Right lung (tissue), 5 donors: ENCODE data around the gene GOLGA8A. TPM values are rescaled to one million over a fixed set of nuclear protein-coding genes. Genes with fewer than 3 reads are reported as not detected.
"Not testable (repeated sequence)": the region's sequence is repeated elsewhere in the genome, so short reads cannot be mapped to it uniquely, and the experiment has no call there.

Experiments used
- DNase-seq, 2 donors: peaks; one replicate each; pipeline ENCODE4 v3.0.0-alpha.2; 2013
- polyA plus RNA-seq, 5 donors: library from polyadenylated mRNA; unstranded; fragments of 120-200 nt; gene quantifications; one replicate each; pipeline versions ENCODE4 v1.2.1 to v1.2.3, GENCODE V29; 2013; ENCODE audit warnings: inconsistent platforms in 1 of 5, low replicate concordance in 1 of 5; ENCODE audit not compliant: insufficient read length in 5 of 5, insufficient read depth in 1 of 5

GOLGA8A gene
- polyA plus RNA-seq, 5 donors, result 176 to 314 (median 201) TPM

DNA sequence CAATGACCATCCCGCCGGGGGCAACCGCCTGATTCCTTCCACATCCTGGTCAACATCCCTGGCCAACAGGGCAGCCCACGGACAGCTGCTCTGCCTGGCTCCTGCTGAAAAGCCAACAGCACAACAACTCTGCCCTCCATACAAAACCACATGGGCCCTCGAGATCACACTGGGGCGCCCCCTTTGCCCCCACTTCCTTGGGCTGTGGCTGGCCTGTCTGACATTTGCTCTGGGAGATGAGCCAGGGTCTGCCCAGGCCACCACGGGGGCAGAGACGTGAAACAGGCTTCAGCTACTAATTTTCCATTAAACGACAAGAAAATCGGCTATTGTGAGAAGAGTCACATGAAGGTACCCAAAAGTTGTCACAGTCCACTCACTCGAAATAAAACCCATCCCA lies 16.7 kb downstream of the GOLGA8A start:
- DNase-seq, result not testable (repeated sequence)

DNA sequence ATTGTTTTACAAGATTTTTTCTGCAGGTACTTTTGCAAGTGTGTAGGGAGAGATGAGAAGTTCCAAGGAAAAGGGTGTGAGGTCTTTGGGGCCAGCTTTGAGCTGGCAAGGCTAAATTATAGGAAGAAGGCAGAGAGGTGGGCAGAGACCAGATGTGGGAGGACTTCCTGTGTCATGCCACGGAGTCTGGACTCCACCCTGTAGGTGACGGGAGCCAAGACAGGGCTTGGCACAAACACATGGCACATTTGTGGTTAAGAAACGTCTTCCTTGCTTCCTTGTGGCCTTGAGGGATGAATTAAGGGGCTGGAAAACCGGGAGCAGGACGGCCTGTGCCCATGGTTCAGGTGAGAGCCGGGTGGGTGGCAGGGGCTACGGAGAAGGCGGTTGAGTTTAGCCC lies 19.2 kb downstream of the GOLGA8A start:
- not testable (repeated sequence) for DNase-seq

DNA sequence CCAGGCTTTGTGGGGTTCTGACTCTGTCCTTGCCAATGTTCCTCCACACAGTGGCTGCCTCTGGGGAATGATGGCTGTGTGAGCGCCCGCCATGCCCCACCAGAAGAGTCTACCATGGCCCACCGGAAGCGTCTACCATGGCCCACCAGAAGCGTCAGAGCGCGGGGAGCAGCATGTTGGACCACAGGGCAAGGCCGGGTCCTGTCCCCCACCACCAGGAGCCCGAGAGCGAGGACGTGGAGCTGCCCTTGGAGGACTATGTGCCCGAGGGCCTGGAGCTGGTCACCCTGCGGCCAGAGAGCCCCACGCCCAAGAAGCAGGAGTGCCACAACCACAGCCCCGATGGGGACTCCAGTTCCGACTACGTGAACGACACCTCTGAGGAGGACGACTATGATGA lies 28.1 kb downstream of the GOLGA8A start:
- DNase-seq, result not testable (repeated sequence)

DNA sequence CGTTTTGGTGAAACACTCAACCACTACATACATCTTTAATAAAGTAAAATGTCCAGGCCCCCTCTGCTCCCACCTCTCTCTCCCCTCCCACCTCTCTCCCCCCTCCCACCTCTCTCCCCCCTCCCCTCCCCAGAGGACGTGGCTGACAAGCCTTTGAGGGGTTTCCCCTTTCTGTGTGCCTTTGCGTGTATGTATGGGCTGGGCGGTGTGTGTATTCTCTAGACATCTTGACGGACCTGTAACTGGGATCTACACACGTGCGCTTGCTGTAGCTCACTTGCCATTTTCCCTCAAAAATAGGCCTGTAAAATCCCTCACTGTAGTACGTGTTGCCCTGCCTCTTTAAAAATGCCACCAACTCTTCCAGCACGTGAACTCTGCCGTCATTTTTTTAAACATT lies 28.6 kb downstream of the GOLGA8A start:
- DNase-seq, result not testable (repeated sequence)

DNA sequence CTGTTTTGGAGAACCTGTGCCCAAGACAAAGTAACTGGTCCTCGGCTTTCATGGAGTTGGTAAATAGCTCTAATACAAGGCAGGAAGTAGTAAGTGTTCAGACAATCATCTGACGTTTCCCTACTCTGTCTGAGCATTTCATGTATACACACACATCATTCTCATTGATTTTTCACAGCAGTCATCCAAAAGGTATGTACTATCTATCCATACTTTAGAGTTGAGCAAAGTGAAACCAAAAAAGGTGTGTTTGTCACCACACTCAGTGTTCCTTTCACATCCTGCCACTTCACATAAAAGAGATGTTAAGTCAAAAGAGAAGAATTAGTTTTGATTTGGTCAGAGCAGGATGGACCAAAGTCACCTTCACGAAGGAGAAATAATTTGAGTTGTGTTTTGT lies 33.7 kb downstream of the GOLGA8A start:
- not testable (repeated sequence) for DNase-seq

DNA sequence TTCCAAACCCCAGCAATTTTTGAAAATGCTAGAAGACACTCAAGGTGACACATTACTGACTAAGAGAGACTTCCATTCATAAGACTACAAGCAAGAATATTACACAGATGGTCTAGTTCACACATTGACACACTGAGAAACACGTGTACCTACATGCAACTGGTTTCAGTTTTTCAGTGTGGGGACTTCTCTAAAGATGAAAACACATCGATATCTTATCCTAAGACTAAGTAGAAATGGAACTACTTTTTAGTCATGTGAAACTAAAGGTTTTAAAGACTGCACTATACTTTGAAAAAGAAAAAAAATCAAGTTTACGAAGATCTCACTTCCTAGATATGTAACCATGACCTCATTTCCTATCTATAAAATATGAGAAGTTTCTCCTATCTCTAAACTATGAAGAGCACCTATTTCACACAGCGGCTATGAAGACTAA lies 34.4 kb downstream of the GOLGA8A start:
- not testable (repeated sequence) for DNase-seq

DNA sequence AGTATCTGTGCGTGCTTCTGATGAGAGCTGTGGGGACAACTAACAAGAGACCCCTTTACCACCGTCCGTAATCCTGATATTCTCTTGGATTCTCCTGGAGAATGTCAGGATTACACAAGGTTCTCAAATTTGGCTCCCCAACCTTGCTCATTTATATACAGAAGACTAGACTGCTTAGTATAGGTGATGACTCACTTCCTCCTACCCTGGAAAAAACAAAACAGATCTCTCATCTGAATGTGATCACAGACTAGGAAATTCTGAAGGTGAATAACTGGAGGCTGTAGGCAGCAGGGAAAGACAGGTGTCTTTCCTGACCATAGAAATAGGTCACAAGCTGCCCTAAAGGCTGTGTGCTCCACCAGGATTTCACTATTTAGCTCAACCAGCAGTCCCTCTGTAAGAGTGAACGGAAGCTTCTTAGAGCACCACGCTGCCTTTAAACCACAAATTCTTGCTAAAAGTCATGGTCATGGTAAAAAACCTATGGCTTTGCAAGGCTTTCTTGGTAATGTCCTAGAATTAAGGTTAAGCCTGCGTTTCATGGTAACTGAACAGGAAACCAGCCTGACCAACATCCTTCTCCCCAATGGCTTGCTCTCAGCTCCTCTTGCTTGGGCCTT lies 39.9 kb downstream of the GOLGA8A start:
- DNase-seq, result not testable (repeated sequence)

DNA sequence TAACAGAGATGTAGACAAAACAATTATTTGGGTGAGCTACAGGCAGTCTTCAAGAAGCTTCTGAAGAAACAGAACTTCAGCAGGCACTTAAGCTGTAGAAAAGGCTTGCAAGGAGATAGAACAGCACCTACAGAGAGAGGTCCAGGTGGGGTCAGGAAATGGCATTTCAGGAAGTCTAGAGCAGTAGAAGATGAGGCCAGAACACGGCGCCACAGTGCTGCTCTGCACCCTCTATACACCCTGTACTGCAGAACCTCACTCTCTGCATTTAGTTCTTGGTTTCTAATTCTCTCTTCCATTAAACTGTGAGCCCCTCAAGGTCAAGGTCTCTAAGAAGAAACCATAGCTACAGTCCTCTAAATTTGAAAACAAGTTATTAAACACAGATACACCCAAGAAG lies 44.6 kb downstream of the GOLGA8A start:
- DNase-seq, result not testable (repeated sequence)

DNA sequence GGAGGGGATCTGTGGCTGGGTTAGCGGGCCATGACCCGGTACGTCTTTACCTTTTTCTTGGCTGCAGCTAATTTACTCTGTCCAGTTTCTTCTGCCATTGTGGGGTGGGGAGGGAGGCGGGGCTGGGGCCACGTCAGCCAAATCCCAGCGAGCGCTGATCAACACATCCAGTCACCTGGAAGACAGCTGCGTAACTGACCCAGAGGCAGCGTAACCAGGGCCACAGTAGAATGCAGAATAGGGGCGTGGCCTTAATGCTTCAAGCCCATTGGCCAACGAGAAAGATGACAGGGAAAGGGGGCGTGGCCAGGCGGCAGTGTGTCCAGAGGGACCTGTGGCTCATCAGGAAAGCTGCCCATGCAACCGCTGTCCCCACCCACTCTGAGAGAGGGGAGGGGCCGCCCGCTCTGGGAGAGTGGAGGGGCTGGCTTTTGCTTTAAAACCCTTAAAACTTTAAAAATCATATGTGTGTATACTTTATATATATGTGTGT lies 48.0 kb downstream of the GOLGA8A start:
- not testable (repeated sequence) for DNase-seq

Other genes with a start within 250 kb of the GOLGA8A start
- gene KATNBL1, start 227.7 kb downstream of the GOLGA8A start, polyA plus RNA-seq, result 100 to 1,000 TPM in 2 of 5 donors, 10 to 100 TPM in 3; 74.3 to 119 (median 89.3) TPM
- 100 to 1,000 TPM; 113 to 127 (median 118) TPM for gene EMC4, start 212.8 kb downstream of the GOLGA8A start, polyA plus RNA-seq
- gene SLC12A6, start 100.0 kb downstream of the GOLGA8A start, polyA plus RNA-seq, result 10 to 100 TPM; 18.1 to 39.2 (median 29.9) TPM
- gene NOP10, start 94.7 kb downstream of the GOLGA8A start, polyA plus RNA-seq, result 100 to 1,000 TPM in 4 of 5 donors, 10 to 100 TPM in 1; 97.6 to 131 (median 113) TPM
- gene NUTM1, start 94.5 kb downstream of the GOLGA8A start, polyA plus RNA-seq, result under 1 TPM in 2 of 5 donors, not detected in 3; 0.03 to 0.07 TPM
- gene LPCAT4, start 70.6 kb downstream of the GOLGA8A start, polyA plus RNA-seq, result 10 to 100 TPM; 41.0 to 58.4 (median 42.5) TPM
- gene GOLGA8B, start 145.8 kb upstream of the GOLGA8A start, polyA plus RNA-seq, result 100 to 1,000 TPM; 108 to 251 (median 201) TPM